RWPE2 (cell line): ENCODE measurements around the gene AIFM3.

Source experiments
- ATAC-seq: fragments of 200-7000 bp; cut with Tn5 transposase; 3 replicates; pipeline ENCODE4 v1.9.1; 2021; ENCODE audit warnings: low read depth
- DNase-seq: peaks from one replicate; pipeline ENCODE4 v3.0.0-alpha.2; 2020; ENCODE audit warnings: low spot score
- H3K27ac ChIP-seq: fragments of 450-650 bp; 2 replicates; pipeline ENCODE4 v1.5.1; 2017; ENCODE audit warnings: mild to moderate bottlenecking; ENCODE audit not compliant: poor library complexity, severe bottlenecking
- H3K27me3 ChIP-seq: fragments of 250-450 bp; sonication (Bioruptor Pico); 2 replicates; pipeline ENCODE4 v1.5.1; 2021; ENCODE audit warnings: mild to moderate bottlenecking, moderate library complexity; ENCODE audit not compliant: insufficient read depth, poor library complexity, severe bottlenecking
- H3K36me3 ChIP-seq: fragments of 250-450 bp; sonication (Bioruptor Pico); 2 replicates; pipeline ENCODE4 v1.5.1; 2020; ENCODE audit warnings: low read depth, mild to moderate bottlenecking, moderate library complexity
- H3K4me1 ChIP-seq: fragments of 250-450 bp; sonication (Bioruptor Pico); 2 replicates; pipeline ENCODE4 v1.5.1; 2021; ENCODE audit warnings: mild to moderate bottlenecking, moderate library complexity; ENCODE audit not compliant: insufficient read depth, poor library complexity, severe bottlenecking
- H3K4me3 ChIP-seq: fragments of 250-450 bp; sonication (Bioruptor Pico); 2 replicates; pipeline ENCODE4 v1.5.1; 2021; ENCODE audit warnings: mild to moderate bottlenecking, moderate library complexity; ENCODE audit not compliant: severe bottlenecking
- H3K9me3 ChIP-seq: fragments of 250-450 bp; sonication (Bioruptor Pico); 2 replicates; pipeline ENCODE4 v1.5.1; 2021; ENCODE audit warnings: mild to moderate bottlenecking, moderate library complexity; ENCODE audit not compliant: severe bottlenecking
- CTCF ChIP-seq: fragments of 450-650 bp; IDR thresholded peaks from one replicate; pipeline ENCODE4 v1.5.1; 2017; ENCODE audit warnings: mild to moderate bottlenecking, moderate library complexity; ENCODE audit not compliant: poor library complexity, severe bottlenecking

Gene AIFM3

DNA sequence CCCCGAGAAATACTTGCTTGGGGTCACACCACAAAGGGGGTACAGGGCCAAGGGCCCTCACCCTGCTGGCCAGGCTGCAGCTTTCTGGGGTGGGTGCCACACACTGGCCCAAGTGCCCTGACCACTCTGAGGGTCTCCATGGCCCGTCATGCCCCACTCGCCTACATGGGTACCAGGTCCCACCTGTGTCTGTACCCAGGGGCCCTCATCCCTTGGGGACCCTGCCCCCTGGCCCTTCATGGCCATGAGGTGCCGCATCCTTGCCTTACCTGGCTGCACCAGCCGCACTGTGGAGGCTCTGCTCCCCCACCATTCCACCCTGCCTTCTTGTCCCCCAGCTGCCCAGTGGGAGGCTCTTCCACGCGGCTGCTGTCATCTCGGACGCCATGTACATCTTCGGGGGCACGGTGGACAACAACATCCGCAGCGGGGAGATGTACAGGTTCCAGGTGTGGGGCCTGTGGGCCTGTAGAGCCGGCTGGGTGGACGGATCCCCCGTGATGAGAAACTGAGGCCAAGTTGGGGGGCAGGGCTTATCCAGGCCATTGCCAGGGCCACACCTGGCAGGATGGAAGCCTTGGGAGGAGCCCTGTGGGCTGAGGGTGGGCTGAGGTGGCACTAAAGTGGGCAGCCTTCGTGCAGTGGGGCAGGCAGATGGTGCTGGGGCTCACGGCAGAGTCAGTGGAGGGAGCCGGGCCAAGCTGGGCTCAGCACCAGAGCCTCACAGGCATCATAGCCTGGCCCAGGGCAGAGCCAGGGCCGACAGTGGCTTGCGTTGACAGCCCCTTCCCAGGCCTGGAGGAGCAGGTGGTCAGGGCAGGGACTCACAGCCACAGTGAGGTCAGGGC, 25.6 kb downstream of the AIFM3 start:
- Histone ChIP-seq H3K27ac (no peak overlapping the region), H3K36me3 (peaks cover 24% of the 10 kb centered on the region), H3K27me3 (no peaks in the 10 kb centered on the region), H3K4me1 (no peaks in the 10 kb centered on the region), H3K4me3 (no peak overlapping the region), H3K9me3 (no peaks in the 10 kb centered on the region)
- DNase-seq (no peak), ATAC-seq (no peak)
- no peak for TF ChIP-seq CTCF

DNA sequence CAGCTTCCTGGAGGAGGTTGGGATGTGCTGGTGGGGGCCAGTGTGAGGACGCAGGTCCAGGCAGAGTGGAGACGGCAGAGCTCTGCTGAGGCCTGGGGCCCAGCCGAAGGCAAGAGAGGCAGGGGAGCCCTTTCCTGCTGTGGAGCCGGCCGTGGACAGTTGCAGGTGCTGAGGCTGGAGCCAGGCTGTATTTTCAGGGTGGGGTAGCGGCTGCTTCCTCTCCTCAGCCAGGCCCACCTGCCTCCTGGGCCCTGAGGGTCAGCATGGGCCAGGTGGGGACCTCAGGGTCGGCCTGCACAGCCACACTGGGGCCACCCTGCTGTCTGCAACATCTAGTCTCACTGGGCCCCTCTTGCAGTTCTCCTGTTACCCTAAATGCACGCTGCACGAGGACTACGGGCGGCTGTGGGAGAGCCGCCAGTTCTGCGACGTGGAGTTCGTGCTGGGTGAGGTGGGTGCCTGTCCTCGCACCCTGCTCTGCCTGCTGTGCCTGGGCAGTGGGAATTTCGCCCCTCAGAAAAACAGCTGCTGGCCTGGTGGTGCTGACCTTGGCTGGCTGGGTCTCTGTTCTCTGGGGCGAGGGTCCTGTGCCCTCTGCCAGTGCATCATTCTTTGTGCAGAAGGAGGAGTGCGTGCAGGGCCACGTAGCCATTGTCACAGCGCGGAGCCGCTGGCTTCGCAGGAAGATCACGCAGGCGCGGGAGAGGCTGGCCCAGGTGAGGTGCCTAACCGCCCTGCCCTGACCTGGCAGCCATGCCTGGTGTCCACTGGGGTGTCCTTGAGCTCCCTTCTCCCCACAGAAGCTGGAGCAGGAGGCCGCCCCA, 26.5 kb downstream of the AIFM3 start:
- Histone ChIP-seq H3K36me3 (peaks cover 23% of the 10 kb centered on the region; the same call in 1 of the 2 replicates), H3K27me3 (no peaks in the 10 kb centered on the region), H3K4me3 (no peak overlapping the region), H3K4me1 (no peaks in the 10 kb centered on the region), H3K27ac (no peak overlapping the region), H3K9me3 (no peaks in the 10 kb centered on the region)
- no peak for TF ChIP-seq CTCF
- DNase-seq, result no peak
- no peak for ATAC-seq

GRCh38 chr22:20994128-20994901, 27.3 kb downstream of the AIFM3 start:
- H3K4me3 ChIP-seq, result no peak overlapping the region
- ATAC-seq, result no peak
- no peak for TF ChIP-seq CTCF
- H3K4me1 ChIP-seq, result no peaks in the 10 kb centered on the region
- H3K27ac ChIP-seq, result no peak overlapping the region
- no peaks in the 10 kb centered on the region for H3K9me3 ChIP-seq
- H3K27me3 ChIP-seq, result no peaks in the 10 kb centered on the region
- DNase-seq, result no peak
- peaks cover 26% of the 10 kb centered on the region for H3K36me3 ChIP-seq

GRCh38 chr22:20994902-20995241, 27.8 kb downstream of the AIFM3 start:
- H3K9me3 ChIP-seq, result no peaks in the 10 kb centered on the region
- H3K27ac ChIP-seq, result no peak overlapping the region
- ATAC-seq, result no peak
- H3K4me3 ChIP-seq, result no peak overlapping the region
- H3K4me1 ChIP-seq, result no peaks in the 10 kb centered on the region
- no peaks in the 10 kb centered on the region for H3K27me3 ChIP-seq
- peaks cover 31% of the 10 kb centered on the region for H3K36me3 ChIP-seq
- DNase-seq, result no peak
- TF ChIP-seq CTCF, result no peak
